Spinal cord (tissue), 10 donors: ENCODE results near the gene CTBP2. TPM values are rescaled to one million over a fixed set of nuclear protein-coding genes. Genes with fewer than 3 reads are reported as not detected.
"Not testable (repeated sequence)": the region's sequence is repeated elsewhere in the genome, so short reads cannot be mapped to it uniquely, and the experiment has no call there.

Experiments used
- DNase-seq, 6 donors: peaks; one replicate each; pipeline versions ENCODE4 v3.0.0 to v3.0.0-alpha.2; 2013 to 2015; ENCODE audit warnings: low spot score in 6 of 6, low read depth in 4 of 6
- H3K27ac ChIP-seq: one replicate; pipeline ENCODE4 v1.5.1; 2013; ENCODE audit warnings: low read depth, low read length, control low read depth
- H3K27me3 ChIP-seq: one replicate; pipeline ENCODE4 v1.6.1; 2013; ENCODE audit warnings: low read length; ENCODE audit not compliant: control insufficient read depth, insufficient read depth
- H3K36me3 ChIP-seq: one replicate; pipeline ENCODE4 v1.6.1; 2013; ENCODE audit warnings: low read length; ENCODE audit not compliant: control insufficient read depth, insufficient read depth
- H3K4me1 ChIP-seq: one replicate; pipeline ENCODE4 v1.6.1; 2013; ENCODE audit warnings: low read length; ENCODE audit not compliant: control insufficient read depth, insufficient read depth
- H3K4me3 ChIP-seq: one replicate; pipeline ENCODE4 v1.5.1; 2013; ENCODE audit warnings: low read depth, low read length, control low read depth
- H3K9me3 ChIP-seq: one replicate; pipeline ENCODE4 v1.6.1; 2013; ENCODE audit warnings: low read length; ENCODE audit not compliant: control insufficient read depth, insufficient read depth
- WGBS: methylation state at CpG from one replicate; pipeline ENCODE4 v1.1.5; 2013; ENCODE audit warnings: missing lambda C conversion rate; ENCODE audit not compliant: insufficient coverage; 5-methylcytosine and 5-hydroxymethylcytosine counted together
- polyA plus RNA-seq, 2 donors: library from polyadenylated mRNA; unstranded; fragments of 120-200 nt; gene quantifications; one replicate each; pipeline ENCODE4 v1.2.1, GENCODE V29; 2013; ENCODE audit not compliant: insufficient read length in 2 of 2
- total RNA-seq, 2 donors: library from RNA; depleted of rRNA in 1 of 2; stranded (reverse); fragments of 120-200 nt in 1 of 2; fragments of >200 nt in 1 of 2; gene quantifications; one replicate each; pipeline versions ENCODE4 v1.2.3 to v1.2.4, GENCODE V29; 2013 to 2014
- donor health status: healthy.

Gene CTBP2
- total and polyA plus RNA-seq, 4 donors = 44.2 to 96.2 (median 83.9) TPM

GRCh38 chr10:125153703-125154490, 6.5 kb downstream of the CTBP2 start:
- peaks cover 19% of the 10 kb centered on the region for H3K36me3 ChIP-seq
- 26% methylated on average over 4 of the region's 9 CpGs for WGBS
- no peak for DNase-seq
- H3K4me3 ChIP-seq = no peak overlapping the region
- H3K9me3 ChIP-seq = no peaks in the 10 kb centered on the region
- H3K27me3 ChIP-seq = no peaks in the 10 kb centered on the region
- H3K4me1 ChIP-seq = peaks cover 54% of the 10 kb centered on the region
- peak overlapping the region; percentile 78 for H3K27ac ChIP-seq

GRCh38 chr10:125152450-125153368, 7.7 kb downstream of the CTBP2 start:
- 23% methylated on average over 14 of the region's 21 CpGs for WGBS
- H3K27me3 ChIP-seq = no peaks in the 10 kb centered on the region
- H3K9me3 ChIP-seq = no peaks in the 10 kb centered on the region
- DNase-seq = peak in 3 of 6 donors; percentile 49 to 82 (median 67)
- peak overlapping the region; percentile 78 for H3K27ac ChIP-seq
- peaks cover 64% of the 10 kb centered on the region for H3K4me1 ChIP-seq
- H3K36me3 ChIP-seq = peaks cover 21% of the 10 kb centered on the region
- no peak overlapping the region for H3K4me3 ChIP-seq

GRCh38 chr10:125151553-125152449, 8.6 kb downstream of the CTBP2 start:
- H3K27ac ChIP-seq = peak overlapping the region; percentile 78
- H3K36me3 ChIP-seq = peaks cover 24% of the 10 kb centered on the region
- no peaks in the 10 kb centered on the region for H3K27me3 ChIP-seq
- DNase-seq = no peak
- no peak overlapping the region for H3K4me3 ChIP-seq
- H3K4me1 ChIP-seq = peaks cover 73% of the 10 kb centered on the region
- WGBS = 32% methylated on average over 75 of the region's 81 CpGs
- no peaks in the 10 kb centered on the region for H3K9me3 ChIP-seq

- WGBS = 88% methylated on average over 24 of the region's 24 CpGs
- Histone ChIP-seq H3K4me1 (peaks cover 78% of the 10 kb centered on the region), H3K27ac (no peak overlapping the region), H3K27me3 (no peaks in the 10 kb centered on the region), H3K36me3 (peaks cover 24% of the 10 kb centered on the region), H3K4me3 (no peak overlapping the region), H3K9me3 (no peaks in the 10 kb centered on the region)
- DNase-seq = no peak
These were observed 9.2 kb downstream of the CTBP2 start for GRCh38 chr10:125151170-125151552.

- H3K4me3 ChIP-seq, H3K27ac ChIP-seq: not testable (repeated sequence)
- peaks cover 82% of the 10 kb centered on the region for H3K4me1 ChIP-seq
These were observed 9.8 kb downstream of the CTBP2 start for GRCh38 chr10:125150376-125151083.

GRCh38 chr10:125149680-125150047, 10.7 kb downstream of the CTBP2 start:
- H3K9me3 ChIP-seq = no peaks in the 10 kb centered on the region
- no peaks in the 10 kb centered on the region for H3K27me3 ChIP-seq
- H3K36me3 ChIP-seq = peaks cover 26% of the 10 kb centered on the region
- no peak overlapping the region for H3K27ac ChIP-seq
- no peak for DNase-seq
- peaks cover 85% of the 10 kb centered on the region for H3K4me1 ChIP-seq
- no peak overlapping the region for H3K4me3 ChIP-seq
- 62% methylated on average over 3 of the region's 7 CpGs for WGBS

More at GRCh38 chr10:125150376-125151083, 9.8 kb downstream of the CTBP2 start:
- H3K9me3 ChIP-seq, H3K27me3 ChIP-seq, DNase-seq: not testable (repeated sequence)
- peaks cover 24% of the 10 kb centered on the region for H3K36me3 ChIP-seq
- 82% methylated on average over 13 of the region's 16 CpGs for WGBS

- Histone ChIP-seq H3K27ac (no peak overlapping the region), H3K27me3 (no peaks in the 10 kb centered on the region), H3K4me1 (peaks cover 86% of the 10 kb centered on the region), H3K9me3 (no peaks in the 10 kb centered on the region), H3K36me3 (peaks cover 26% of the 10 kb centered on the region), H3K4me3 (no peak overlapping the region)
- no peak for DNase-seq
- 80% methylated on average over 6 of the region's 12 CpGs for WGBS
These were observed 11.2 kb downstream of the CTBP2 start for GRCh38 chr10:125149036-125149679.

- Histone ChIP-seq H3K4me3 (no peak overlapping the region), H3K27ac (peak overlapping the region; percentile 48), H3K9me3 (no peaks in the 10 kb centered on the region), H3K4me1 (peaks cover 82% of the 10 kb centered on the region), H3K36me3 (peaks cover 26% of the 10 kb centered on the region), H3K27me3 (no peaks in the 10 kb centered on the region)
- DNase-seq = no peak
- WGBS = 61% methylated on average over 3 of the region's 4 CpGs
These were observed 11.8 kb downstream of the CTBP2 start for GRCh38 chr10:125148528-125148927.
